GM12873 (cell line): ENCODE results near the gene MSL3B.

Source experiments
- CTCF ChIP-seq: IDR thresholded peaks from 2 replicates; pipeline ENCODE4 v1.5.1; 2012; ENCODE audit warnings: low read depth, mild to moderate bottlenecking, moderate library complexity, low read length, control low read depth; ENCODE audit not compliant: insufficient read depth; ENCODE audit errors: missing control alignments

MSL3B gene

GRCh38 chr2:233867993-233868532, at the start of gene MSL3B:
MSL3B (minus strand) TSS chr2:233868386.
- TF ChIP-seq CTCF, result no peak

GRCh38 chr2:233917116-233917515, 48.9 kb upstream of the MSL3B start, which contains the start of gene TRPM8:
TRPM8 (plus strand) TSS chr2:233917373; CDS start chr2:233926538, 9,165 bp downstream.
- TF ChIP-seq CTCF, result no peak

GRCh38 chr2:233915128-233915527, 46.9 kb upstream of the MSL3B start:
- TF ChIP-seq CTCF, result peak; percentile 30

DNA sequence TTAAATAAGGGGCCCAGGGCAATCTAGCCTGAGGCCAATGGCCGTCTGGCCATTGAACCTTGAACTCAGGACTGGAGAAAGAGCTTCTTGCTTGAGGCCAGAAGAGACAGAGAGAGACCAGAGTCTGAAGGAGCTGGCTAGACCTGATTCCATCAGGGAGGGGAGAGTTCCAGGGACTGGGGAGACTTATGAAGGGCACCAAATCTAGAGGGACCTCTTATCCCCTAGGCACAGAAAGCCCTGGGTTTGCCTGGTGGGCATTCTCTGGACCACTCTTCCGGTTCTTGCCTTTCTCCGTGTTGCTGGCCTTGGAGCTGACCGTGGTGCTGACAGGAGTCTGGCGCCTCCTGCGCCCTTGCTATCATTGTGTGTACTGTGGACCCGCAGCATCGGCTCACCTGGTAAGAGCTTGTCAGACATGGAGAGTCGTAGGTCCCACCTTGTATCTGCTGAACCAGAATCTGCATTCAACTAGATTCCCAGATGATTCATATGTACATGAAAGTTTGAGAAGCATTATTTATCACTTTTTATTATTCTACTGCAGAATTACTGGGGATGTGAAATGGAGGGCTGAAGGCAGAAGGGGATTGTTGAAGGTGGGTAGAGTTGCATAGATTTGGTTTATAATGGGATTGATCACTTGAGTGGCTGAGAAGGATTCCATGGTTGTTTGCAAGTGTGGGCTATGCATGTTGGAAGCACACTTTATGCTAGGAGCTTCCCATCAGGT, 44.7 kb upstream of the MSL3B start:
- TF ChIP-seq CTCF, result no peak

- TF ChIP-seq CTCF, result no peak
Observed at GRCh38 chr2:233907627-233908026, 39.4 kb upstream of the MSL3B start.

DNA sequence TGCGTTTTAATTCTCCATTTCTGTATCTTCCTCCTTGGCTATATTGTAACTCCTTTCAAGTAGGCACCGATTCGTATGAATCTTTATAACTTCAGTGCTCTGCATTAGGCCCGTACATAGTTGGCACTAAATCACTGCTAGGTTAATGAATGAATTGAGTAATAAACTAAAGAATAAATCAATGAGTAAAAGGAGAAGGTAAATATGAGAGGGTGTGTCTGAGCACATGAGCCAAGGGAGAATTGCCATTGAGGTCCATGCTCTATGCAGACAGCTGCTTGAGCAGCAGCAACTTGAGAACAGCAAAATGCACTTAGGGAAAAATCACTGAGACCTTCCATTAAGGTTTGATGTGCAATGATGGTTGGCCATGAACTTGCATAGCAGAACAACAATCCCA, 37.8 kb upstream of the MSL3B start:
- TF ChIP-seq CTCF, result no peak

- TF ChIP-seq CTCF, result no peak
Observed at GRCh38 chr2:233901884-233902283, 33.7 kb upstream of the MSL3B start.
